Measurements from ENCODE around the gene LPAR3.

DNA sequence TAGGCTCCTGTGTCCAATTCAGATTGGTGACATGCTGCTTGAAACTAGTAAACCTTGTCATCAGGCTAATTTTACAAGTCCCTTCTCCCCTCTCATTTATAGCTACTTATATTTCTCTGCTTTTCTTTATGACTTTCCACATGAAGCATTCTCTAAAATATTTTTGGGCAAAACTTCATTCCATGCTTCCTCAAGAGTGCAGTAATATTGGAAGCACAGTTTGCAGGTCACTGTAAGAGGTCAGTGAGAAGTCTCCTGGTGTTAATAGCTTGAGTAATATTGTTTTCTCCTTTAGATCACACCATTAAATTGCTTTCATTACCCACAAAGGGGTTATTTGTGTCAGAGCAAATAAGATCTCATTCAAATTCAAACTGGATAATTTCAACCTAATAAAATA, 46.6 kb downstream of the LPAR3 start:
- TF ChIP-seq, protein P1, sequence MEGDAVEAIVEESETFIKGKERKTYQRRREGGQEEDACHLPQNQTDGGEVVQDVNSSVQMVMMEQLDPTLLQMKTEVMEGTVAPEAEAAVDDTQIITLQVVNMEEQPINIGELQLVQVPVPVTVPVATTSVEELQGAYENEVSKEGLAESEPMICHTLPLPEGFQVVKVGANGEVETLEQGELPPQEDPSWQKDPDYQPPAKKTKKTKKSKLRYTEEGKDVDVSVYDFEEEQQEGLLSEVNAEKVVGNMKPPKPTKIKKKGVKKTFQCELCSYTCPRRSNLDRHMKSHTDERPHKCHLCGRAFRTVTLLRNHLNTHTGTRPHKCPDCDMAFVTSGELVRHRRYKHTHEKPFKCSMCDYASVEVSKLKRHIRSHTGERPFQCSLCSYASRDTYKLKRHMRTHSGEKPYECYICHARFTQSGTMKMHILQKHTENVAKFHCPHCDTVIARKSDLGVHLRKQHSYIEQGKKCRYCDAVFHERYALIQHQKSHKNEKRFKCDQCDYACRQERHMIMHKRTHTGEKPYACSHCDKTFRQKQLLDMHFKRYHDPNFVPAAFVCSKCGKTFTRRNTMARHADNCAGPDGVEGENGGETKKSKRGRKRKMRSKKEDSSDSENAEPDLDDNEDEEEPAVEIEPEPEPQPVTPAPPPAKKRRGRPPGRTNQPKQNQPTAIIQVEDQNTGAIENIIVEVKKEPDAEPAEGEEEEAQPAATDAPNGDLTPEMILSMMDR (conservative IDR thresholded peaks at IDR 0.05; ENCODE audit: low read depth in 2 of 2): no peak
- TF ChIP-seq, protein P2, sequence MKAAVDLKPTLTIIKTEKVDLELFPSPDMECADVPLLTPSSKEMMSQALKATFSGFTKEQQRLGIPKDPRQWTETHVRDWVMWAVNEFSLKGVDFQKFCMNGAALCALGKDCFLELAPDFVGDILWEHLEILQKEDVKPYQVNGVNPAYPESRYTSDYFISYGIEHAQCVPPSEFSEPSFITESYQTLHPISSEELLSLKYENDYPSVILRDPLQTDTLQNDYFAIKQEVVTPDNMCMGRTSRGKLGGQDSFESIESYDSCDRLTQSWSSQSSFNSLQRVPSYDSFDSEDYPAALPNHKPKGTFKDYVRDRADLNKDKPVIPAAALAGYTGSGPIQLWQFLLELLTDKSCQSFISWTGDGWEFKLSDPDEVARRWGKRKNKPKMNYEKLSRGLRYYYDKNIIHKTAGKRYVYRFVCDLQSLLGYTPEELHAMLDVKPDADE (IDR thresholded peaks at IDR 0.05): no peak
- TF ChIP-seq POLR2AphosphoS5 (IDR thresholded peaks at IDR 0.05; ENCODE audit: low read depth) (no peak), EZH2phosphoT487 (IDR thresholded peaks at IDR 0.05; ENCODE audit: unreplicated experiment) (no peak), JUNB (IDR thresholded peaks at IDR 0.05; ENCODE audit: unreplicated experiment) (no peak)
- TF ChIP-seq, protein P3, sequence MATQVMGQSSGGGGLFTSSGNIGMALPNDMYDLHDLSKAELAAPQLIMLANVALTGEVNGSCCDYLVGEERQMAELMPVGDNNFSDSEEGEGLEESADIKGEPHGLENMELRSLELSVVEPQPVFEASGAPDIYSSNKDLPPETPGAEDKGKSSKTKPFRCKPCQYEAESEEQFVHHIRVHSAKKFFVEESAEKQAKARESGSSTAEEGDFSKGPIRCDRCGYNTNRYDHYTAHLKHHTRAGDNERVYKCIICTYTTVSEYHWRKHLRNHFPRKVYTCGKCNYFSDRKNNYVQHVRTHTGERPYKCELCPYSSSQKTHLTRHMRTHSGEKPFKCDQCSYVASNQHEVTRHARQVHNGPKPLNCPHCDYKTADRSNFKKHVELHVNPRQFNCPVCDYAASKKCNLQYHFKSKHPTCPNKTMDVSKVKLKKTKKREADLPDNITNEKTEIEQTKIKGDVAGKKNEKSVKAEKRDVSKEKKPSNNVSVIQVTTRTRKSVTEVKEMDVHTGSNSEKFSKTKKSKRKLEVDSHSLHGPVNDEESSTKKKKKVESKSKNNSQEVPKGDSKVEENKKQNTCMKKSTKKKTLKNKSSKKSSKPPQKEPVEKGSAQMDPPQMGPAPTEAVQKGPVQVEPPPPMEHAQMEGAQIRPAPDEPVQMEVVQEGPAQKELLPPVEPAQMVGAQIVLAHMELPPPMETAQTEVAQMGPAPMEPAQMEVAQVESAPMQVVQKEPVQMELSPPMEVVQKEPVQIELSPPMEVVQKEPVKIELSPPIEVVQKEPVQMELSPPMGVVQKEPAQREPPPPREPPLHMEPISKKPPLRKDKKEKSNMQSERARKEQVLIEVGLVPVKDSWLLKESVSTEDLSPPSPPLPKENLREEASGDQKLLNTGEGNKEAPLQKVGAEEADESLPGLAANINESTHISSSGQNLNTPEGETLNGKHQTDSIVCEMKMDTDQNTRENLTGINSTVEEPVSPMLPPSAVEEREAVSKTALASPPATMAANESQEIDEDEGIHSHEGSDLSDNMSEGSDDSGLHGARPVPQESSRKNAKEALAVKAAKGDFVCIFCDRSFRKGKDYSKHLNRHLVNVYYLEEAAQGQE (IDR thresholded peaks at IDR 0.05; ENCODE audit: unreplicated experiment): no peak

Measured in GM23338 (cell line).